Middle frontal gyrus (tissue), 1 donor: ENCODE measurements around the gene EPHB1.

Experiments used
- DNase-seq: peaks from one replicate; pipeline ENCODE4 v3.0.0-alpha.2; 2015; ENCODE audit warnings: low spot score; ENCODE audit errors: extremely low spot score

EPHB1 gene

GRCh38 chr3:135238871-135239614 is 444.0 kb downstream of the EPHB1 start:
- no peak for DNase-seq

GRCh38 chr3:135239615-135239884 is 444.5 kb downstream of the EPHB1 start:
- no peak for DNase-seq

GRCh38 chr3:135240426-135240825 is 445.4 kb downstream of the EPHB1 start:
- DNase-seq = no peak

GRCh38 chr3:135242285-135242684 is 447.2 kb downstream of the EPHB1 start:
- DNase-seq = no peak

GRCh38 chr3:135243616-135244015 is 448.6 kb downstream of the EPHB1 start:
- no peak for DNase-seq

GRCh38 chr3:135246027-135246426 is 451.0 kb downstream of the EPHB1 start:
- no peak for DNase-seq

GRCh38 chr3:135248213-135248612 is 453.2 kb downstream of the EPHB1 start:
- DNase-seq = no peak

GRCh38 chr3:135249186-135249585 is 454.1 kb downstream of the EPHB1 start:
- no peak for DNase-seq

GRCh38 chr3:135258916-135259315 is 463.9 kb downstream of the EPHB1 start:
- no peak for DNase-seq

- DNase-seq = no peak
These were observed 465.0 kb downstream of the EPHB1 start for GRCh38 chr3:135260025-135260424.

- DNase-seq = no peak
These were observed 466.2 kb downstream of the EPHB1 start for GRCh38 chr3:135261214-135261775.

- DNase-seq = no peak
These were observed 466.9 kb downstream of the EPHB1 start for GRCh38 chr3:135261916-135262315.

GRCh38 chr3:135262441-135262840 is 467.4 kb downstream of the EPHB1 start:
- no peak for DNase-seq

GRCh38 chr3:135263331-135263730 is 468.3 kb downstream of the EPHB1 start:
- DNase-seq = no peak

GRCh38 chr3:135267487-135267886 is 472.4 kb downstream of the EPHB1 start:
- no peak for DNase-seq

GRCh38 chr3:135268941-135269532 is 474.0 kb downstream of the EPHB1 start:
- DNase-seq = no peak

GRCh38 chr3:135271177-135272025 is 476.3 kb downstream of the EPHB1 start:
- DNase-seq = no peak

GRCh38 chr3:135272026-135272669 is 477.1 kb downstream of the EPHB1 start:
- no peak for DNase-seq

- no peak for DNase-seq
These were observed 497.1 kb downstream of the EPHB1 start for GRCh38 chr3:135292162-135292561.

GRCh38 chr3:135301670-135302069 is 506.6 kb downstream of the EPHB1 start:
- DNase-seq = no peak

GRCh38 chr3:135304378-135304777 is 509.3 kb downstream of the EPHB1 start:
- no peak for DNase-seq
